NB4 (cell line): Measurements from ENCODE around the gene FCER2.
A peak's percentile ranks its signal among the peaks of the same experiment; 100 is the strongest.
"Not testable (repeated sequence)": the region's sequence is repeated elsewhere in the genome, so short reads cannot be mapped to it uniquely, and the experiment has no call there.

ENCODE experiments used
- DNase-seq: peaks from one replicate; pipeline ENCODE4 v3.0.0; 2010; ENCODE audit warnings: low read depth
- H3K4me3 ChIP-seq: one replicate; pipeline ENCODE4 v1.5.1; 2011; ENCODE audit warnings: mild to moderate bottlenecking, low read depth, low read length, moderate library complexity
- CTCF ChIP-seq: IDR thresholded peaks from one replicate; pipeline ENCODE4 v1.5.1; 2012; ENCODE audit warnings: low read depth, low read length
- MAX ChIP-seq: IDR thresholded peaks from 2 replicates; pipeline ENCODE4 v1.6.1; 2011; ENCODE audit warnings: low read depth, low read length
- MYC ChIP-seq: IDR thresholded peaks from 2 replicates; pipeline ENCODE4 v1.6.1; 2011; ENCODE audit warnings: low read depth, low read length
- POLR2A ChIP-seq: IDR thresholded peaks from 2 replicates; pipeline ENCODE4 v1.6.1; 2011; ENCODE audit warnings: mild to moderate bottlenecking; ENCODE audit not compliant: insufficient read length; ENCODE audit errors: extremely low read depth

Gene FCER2

GRCh38 chr19:7701654-7702457 is at the start of gene FCER2:
FCER2 (minus strand) TSS chr19:7702131; CDS start chr19:7699760, 2,371 bp downstream.
- no peak for TF ChIP-seq POLR2A
- no peak for TF ChIP-seq MYC
- no peak for TF ChIP-seq CTCF
- no peak for TF ChIP-seq MAX
- DNase-seq = peak; percentile 64
- no peak within 1 kb of the TSS for H3K4me3 ChIP-seq

GRCh38 chr19:7751157-7751783 is 49.3 kb upstream of the FCER2 start:
- DNase-seq = peak; percentile 44
- TF ChIP-seq POLR2A = no peak
- TF ChIP-seq MAX = no peak
- TF ChIP-seq MYC = no peak
- TF ChIP-seq CTCF = no peak
- H3K4me3 ChIP-seq = no peak overlapping the region

- peak; percentile 55 for DNase-seq
- no peak overlapping the region for H3K4me3 ChIP-seq
- TF ChIP-seq CTCF = peak; percentile 32
- TF ChIP-seq MYC = no peak
Observed at GRCh38 chr19:7748756-7749155, 46.8 kb upstream of the FCER2 start.

GRCh38 chr19:7748171-7748570 is 46.2 kb upstream of the FCER2 start:
- H3K4me3 ChIP-seq = no peak overlapping the region
- TF ChIP-seq MYC = no peak
- TF ChIP-seq MAX = no peak
- DNase-seq = no peak

- TF ChIP-seq CTCF (no peak), MAX (no peak), POLR2A (no peak), MYC (no peak)
- H3K4me3 ChIP-seq = no peak within 1 kb of the TSS
- no peak for DNase-seq
Observed at GRCh38 chr19:7746903-7747884, 45.3 kb upstream of the FCER2 start, which contains the start of gene CD209. CD209 (minus strand) TSS chr19:7747534; CDS start chr19:7747511, 23 bp downstream.

- not testable (repeated sequence) for DNase-seq, H3K4me3 ChIP-seq
Observed at GRCh38 chr19:7746306-7746705, 44.4 kb upstream of the FCER2 start.
